IPS-20b (cell line): ENCODE data around the gene WDR70.
"Not testable (repeated sequence)": the region's sequence is repeated elsewhere in the genome, so short reads cannot be mapped to it uniquely, and the experiment has no call there.

Experiments used
- H3K27ac ChIP-seq: one replicate; pipeline ENCODE4 v1.5.1; 2013; ENCODE audit warnings: low read length
- H3K27me3 ChIP-seq: 2 replicates; pipeline ENCODE4 v1.6.1; 2013; ENCODE audit warnings: mild to moderate bottlenecking, low read length, inconsistent platforms; ENCODE audit not compliant: insufficient read depth
- H3K36me3 ChIP-seq: 2 replicates; pipeline ENCODE4 v1.6.1; 2013; ENCODE audit warnings: low read depth, mild to moderate bottlenecking, inconsistent platforms, low read length, moderate library complexity; ENCODE audit not compliant: insufficient read depth
- H3K4me1 ChIP-seq: 2 replicates; pipeline ENCODE4 v1.6.1; 2013; ENCODE audit warnings: mild to moderate bottlenecking, control low read depth, inconsistent platforms, low read length, moderate library complexity; ENCODE audit not compliant: insufficient read depth
- H3K4me3 ChIP-seq: 2 replicates; pipeline ENCODE4 v1.5.1; 2013; ENCODE audit warnings: mild to moderate bottlenecking, low read length, inconsistent platforms
- H3K9ac ChIP-seq: 2 replicates; pipeline ENCODE4 v1.6.1; 2013; ENCODE audit warnings: low read depth, mild to moderate bottlenecking, inconsistent platforms, low read length, moderate library complexity
- H3K9me3 ChIP-seq: 2 replicates; pipeline ENCODE4 v1.6.1; 2013; ENCODE audit warnings: mild to moderate bottlenecking, low read depth, low read length, inconsistent platforms; ENCODE audit not compliant: insufficient read depth

WDR70 gene

DNA sequence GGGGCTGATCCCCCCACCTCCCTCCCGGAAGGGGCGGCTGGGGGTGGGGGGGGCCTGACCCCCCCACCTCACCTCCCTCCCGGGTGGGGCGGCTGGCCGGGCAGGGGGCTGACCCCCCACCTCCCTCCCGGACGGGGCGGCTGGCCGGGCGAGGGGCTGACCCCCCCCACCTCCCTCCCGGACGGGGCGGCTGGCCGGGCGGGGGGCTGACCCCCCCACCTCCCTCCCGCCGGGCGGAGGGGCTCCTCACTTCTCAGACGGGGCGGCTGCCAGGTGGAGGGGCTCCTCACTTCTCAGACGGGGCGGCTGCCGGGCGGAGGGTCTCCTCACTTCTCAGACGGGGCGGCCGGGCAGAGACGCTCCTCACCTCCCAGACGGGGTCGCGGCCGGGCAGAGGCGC is 36.3 kb downstream of the WDR70 start:
- not testable (repeated sequence) for H3K36me3 ChIP-seq

GRCh38 chr5:37417347-37417746 is 38.2 kb downstream of the WDR70 start:
- no peaks in the 10 kb centered on the region for H3K27me3 ChIP-seq
- 0 out of 2 replicates have a peak, but pooled peaks cover 3% of the 10 kb centered on the region for H3K36me3 ChIP-seq
- H3K27ac ChIP-seq: no peak overlapping the region
- no peak overlapping the region for H3K9ac ChIP-seq
- no peaks in the 10 kb centered on the region for H3K9me3 ChIP-seq
- no peaks in the 10 kb centered on the region for H3K4me1 ChIP-seq
- H3K4me3 ChIP-seq: no peak overlapping the region

More for the DNA sequence above, 36.3 kb downstream of the WDR70 start:
- not testable (repeated sequence) for H3K27me3 ChIP-seq, H3K4me1 ChIP-seq, H3K9ac ChIP-seq, H3K9me3 ChIP-seq, H3K27ac ChIP-seq, H3K4me3 ChIP-seq

- Histone ChIP-seq H3K9me3 (no peaks in the 10 kb centered on the region), H3K27me3 (no peaks in the 10 kb centered on the region), H3K4me3 (no peak overlapping the region), H3K9ac (no peak overlapping the region), H3K27ac (no peak overlapping the region), H3K36me3 (no peaks in the 10 kb centered on the region), H3K4me1 (no peaks in the 10 kb centered on the region)
Measured at GRCh38 chr5:37424441-37424840, 45.3 kb downstream of the WDR70 start.

DNA sequence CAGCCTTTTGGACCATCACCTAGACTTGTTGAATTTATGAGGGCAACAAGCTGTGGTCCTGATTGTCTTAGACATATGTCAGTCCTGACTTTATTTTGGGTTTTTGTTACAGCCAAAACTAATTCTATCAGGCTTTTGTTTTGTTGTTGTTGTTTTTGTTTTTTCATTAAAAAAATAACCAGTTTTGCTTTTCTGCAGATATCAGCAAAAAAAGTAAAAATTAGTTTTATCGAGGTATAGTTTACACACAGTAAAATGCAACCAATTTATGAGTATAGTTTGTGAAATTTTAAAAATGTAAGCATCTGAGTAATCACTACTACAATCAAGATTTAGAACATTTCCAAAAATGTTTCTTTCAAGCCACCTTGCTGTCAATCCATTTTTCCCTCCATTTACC is 48.9 kb downstream of the WDR70 start:
- H3K9ac ChIP-seq: no peak overlapping the region
- H3K36me3 ChIP-seq: no peaks in the 10 kb centered on the region
- no peak overlapping the region for H3K4me3 ChIP-seq
- H3K4me1 ChIP-seq: no peaks in the 10 kb centered on the region
- no peaks in the 10 kb centered on the region for H3K27me3 ChIP-seq
- no peaks in the 10 kb centered on the region for H3K9me3 ChIP-seq
- no peak overlapping the region for H3K27ac ChIP-seq

DNA sequence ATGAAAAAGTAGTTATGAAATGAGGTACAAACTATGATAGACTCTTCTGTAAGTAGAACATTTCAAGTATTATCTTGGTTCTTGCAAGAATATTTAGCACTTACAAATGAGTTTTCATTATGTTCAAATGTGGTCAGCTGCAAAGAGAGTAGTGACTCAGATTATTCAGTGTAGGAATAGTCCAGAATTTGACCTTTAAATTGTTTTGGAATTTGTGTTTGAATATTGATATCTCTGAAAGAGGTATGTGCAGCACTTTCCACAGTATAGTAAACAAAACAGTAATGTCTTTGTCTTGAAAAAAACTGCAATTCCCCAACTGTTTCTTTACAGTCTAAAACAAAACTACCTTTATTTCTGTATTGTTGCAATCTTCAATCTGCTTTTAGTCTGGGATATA is 56.1 kb downstream of the WDR70 start:
- Histone ChIP-seq H3K9ac (no peak overlapping the region), H3K4me1 (no peaks in the 10 kb centered on the region), H3K27me3 (no peaks in the 10 kb centered on the region), H3K27ac (no peak overlapping the region), H3K4me3 (no peak overlapping the region), H3K9me3 (no peaks in the 10 kb centered on the region), H3K36me3 (no peaks in the 10 kb centered on the region)

GRCh38 chr5:37436146-37436934 is 57.2 kb downstream of the WDR70 start:
- no peaks in the 10 kb centered on the region for H3K9me3 ChIP-seq
- H3K27me3 ChIP-seq: no peaks in the 10 kb centered on the region
- H3K4me1 ChIP-seq: no peaks in the 10 kb centered on the region
- H3K36me3 ChIP-seq: no peaks in the 10 kb centered on the region
- no peak overlapping the region for H3K9ac ChIP-seq
- H3K4me3 ChIP-seq: no peak overlapping the region
- no peak overlapping the region for H3K27ac ChIP-seq

- no peak overlapping the region for H3K9ac ChIP-seq
- H3K27me3 ChIP-seq: no peaks in the 10 kb centered on the region
- no peaks in the 10 kb centered on the region for H3K4me1 ChIP-seq
- H3K36me3 ChIP-seq: no peaks in the 10 kb centered on the region
- no peak overlapping the region for H3K27ac ChIP-seq
- H3K4me3 ChIP-seq: no peak overlapping the region
- no peaks in the 10 kb centered on the region for H3K9me3 ChIP-seq
Measured at GRCh38 chr5:37437711-37438110, 58.6 kb downstream of the WDR70 start.

DNA sequence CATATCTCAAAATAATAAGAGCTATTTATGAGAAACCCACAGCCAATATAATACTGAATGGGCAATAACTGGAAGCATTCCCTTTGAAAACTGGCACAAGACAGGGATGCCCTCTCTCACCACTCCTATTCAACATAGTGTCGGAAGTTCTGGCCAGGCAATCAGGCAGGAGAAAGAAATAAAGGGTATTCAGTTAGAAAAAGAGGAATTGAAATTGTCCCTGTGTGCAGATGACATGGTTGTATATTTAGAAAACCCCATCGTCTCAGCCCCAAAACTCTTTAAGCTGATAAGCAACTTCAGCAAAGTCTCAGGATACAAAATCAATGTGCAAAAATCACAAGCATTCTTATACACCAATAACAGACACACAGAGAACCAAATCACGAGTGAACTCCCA is 66.7 kb downstream of the WDR70 start:
- H3K4me1 ChIP-seq, H3K9ac ChIP-seq, H3K27me3 ChIP-seq, H3K9me3 ChIP-seq, H3K36me3 ChIP-seq, H3K27ac ChIP-seq, H3K4me3 ChIP-seq: not testable (repeated sequence)

- Histone ChIP-seq H3K4me3 (no peak overlapping the region), H3K27me3 (no peaks in the 10 kb centered on the region), H3K9ac (no peak overlapping the region), H3K4me1 (no peaks in the 10 kb centered on the region), H3K36me3 (no peaks in the 10 kb centered on the region), H3K27ac (no peak overlapping the region), H3K9me3 (peaks cover 7% of the 10 kb centered on the region)
Measured at GRCh38 chr5:37448941-37449340, 69.8 kb downstream of the WDR70 start.

GRCh38 chr5:37451991-37452390 is 72.9 kb downstream of the WDR70 start:
- H3K9me3 ChIP-seq, H3K27me3 ChIP-seq, H3K4me3 ChIP-seq, H3K9ac ChIP-seq, H3K27ac ChIP-seq, H3K36me3 ChIP-seq, H3K4me1 ChIP-seq: not testable (repeated sequence)

DNA sequence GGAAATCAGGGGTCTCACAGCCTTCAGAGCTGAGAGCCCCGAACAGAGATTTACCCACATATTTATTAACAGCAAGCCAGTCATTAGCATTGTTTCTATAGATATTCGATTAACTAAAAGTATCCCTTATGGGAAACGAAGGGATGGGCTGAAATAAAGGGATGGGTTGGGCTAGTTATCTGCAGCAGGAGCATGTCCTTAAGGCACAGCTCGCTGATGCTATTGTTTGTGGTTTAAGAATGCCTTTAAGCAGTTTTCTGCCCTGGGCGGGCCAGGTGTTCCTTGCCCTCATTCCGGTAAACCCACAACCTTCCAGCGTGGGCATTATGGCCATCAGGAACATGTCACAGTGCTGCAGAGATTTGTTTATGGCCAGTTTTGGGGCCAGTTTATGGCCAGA is 74.1 kb downstream of the WDR70 start:
- not testable (repeated sequence) for H3K9ac ChIP-seq, H3K36me3 ChIP-seq, H3K4me3 ChIP-seq, H3K27ac ChIP-seq, H3K4me1 ChIP-seq, H3K27me3 ChIP-seq, H3K9me3 ChIP-seq

DNA sequence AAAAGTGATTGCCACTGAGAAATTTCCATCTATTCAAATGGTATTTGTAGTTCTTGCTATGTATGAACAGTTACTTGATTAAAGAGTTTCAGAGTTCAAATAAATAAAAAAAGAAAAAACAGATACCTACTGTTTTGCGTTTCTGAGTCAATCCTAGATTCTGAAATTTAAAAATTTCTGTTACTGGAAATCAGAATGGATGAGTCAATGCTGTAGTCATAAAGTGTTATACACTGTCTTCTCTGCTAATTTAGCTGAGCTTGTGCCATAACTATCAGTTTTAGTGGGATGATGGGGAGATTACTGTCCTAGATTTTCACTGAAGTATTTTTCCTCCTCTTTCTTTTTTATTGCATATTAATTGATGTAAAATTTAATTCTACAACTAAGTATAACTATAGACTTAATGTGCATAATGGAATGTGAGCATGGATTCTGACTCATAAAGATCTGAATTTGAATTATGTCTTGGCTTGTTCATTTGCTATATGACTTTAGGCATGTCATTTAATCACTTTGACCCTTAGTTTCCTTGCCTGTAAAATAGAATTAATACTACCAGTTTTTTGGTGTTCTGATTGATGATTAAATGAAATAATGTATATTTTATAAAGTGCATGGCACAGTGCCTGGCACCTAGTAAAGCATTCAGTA is 75.4 kb downstream of the WDR70 start:
- not testable (repeated sequence) for H3K4me3 ChIP-seq, H3K4me1 ChIP-seq, H3K27ac ChIP-seq, H3K36me3 ChIP-seq, H3K27me3 ChIP-seq, H3K9me3 ChIP-seq, H3K9ac ChIP-seq
